Measurements from ENCODE around the gene NFYC. TPM values are rescaled to one million over a fixed set of nuclear protein-coding genes. Genes with fewer than 3 reads are reported as not detected.

NFYC gene
- total and polyA plus RNA-seq, 7 donors: 38.0 to 53.5 (median 41.8) TPM

DNA sequence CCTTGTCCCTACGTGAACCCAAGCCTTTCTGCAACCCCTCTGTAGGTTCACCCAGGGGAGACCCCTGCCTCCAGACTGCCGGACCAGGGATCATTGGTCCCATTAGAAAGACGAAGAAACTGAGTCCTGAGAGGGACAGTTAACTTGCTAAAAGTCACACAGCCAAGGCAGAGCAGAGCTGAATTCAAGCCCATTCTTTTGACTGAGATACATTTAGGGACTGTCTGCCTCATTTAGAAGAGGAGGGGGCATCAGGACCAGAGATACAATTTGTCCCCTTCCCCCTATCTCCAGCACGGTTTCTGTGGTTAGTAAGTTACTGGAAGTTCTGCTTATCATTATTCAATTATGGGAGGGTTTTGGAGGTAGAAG, 111.2 kb downstream of the NFYC start:
- intact Hi-C loops (cut with DNase I): no loop called here
- Histone ChIP-seq H3K27ac (peak overlapping the region; percentile 83 to 91 (median 88)), H3K36me3 (no peaks in the 10 kb centered on the region), H3K4me1 (peaks cover 0 to 85% (median 75%) of the 10 kb centered on the region in 4 donors), H3K4me3 (peak overlapping the region in 3 of 4 donors; percentile 45 to 50 (median 48)), H3K9me3 (no peaks in the 10 kb centered on the region), H3K27me3 (no peaks in the 10 kb centered on the region)
- TF ChIP-seq EP300 (IDR thresholded peaks at IDR 0.05): no peak
- no peak for TF ChIP-seq POLR2AphosphoS5 (IDR thresholded peaks at IDR 0.05)
- TF ChIP-seq, protein P1, sequence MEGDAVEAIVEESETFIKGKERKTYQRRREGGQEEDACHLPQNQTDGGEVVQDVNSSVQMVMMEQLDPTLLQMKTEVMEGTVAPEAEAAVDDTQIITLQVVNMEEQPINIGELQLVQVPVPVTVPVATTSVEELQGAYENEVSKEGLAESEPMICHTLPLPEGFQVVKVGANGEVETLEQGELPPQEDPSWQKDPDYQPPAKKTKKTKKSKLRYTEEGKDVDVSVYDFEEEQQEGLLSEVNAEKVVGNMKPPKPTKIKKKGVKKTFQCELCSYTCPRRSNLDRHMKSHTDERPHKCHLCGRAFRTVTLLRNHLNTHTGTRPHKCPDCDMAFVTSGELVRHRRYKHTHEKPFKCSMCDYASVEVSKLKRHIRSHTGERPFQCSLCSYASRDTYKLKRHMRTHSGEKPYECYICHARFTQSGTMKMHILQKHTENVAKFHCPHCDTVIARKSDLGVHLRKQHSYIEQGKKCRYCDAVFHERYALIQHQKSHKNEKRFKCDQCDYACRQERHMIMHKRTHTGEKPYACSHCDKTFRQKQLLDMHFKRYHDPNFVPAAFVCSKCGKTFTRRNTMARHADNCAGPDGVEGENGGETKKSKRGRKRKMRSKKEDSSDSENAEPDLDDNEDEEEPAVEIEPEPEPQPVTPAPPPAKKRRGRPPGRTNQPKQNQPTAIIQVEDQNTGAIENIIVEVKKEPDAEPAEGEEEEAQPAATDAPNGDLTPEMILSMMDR (IDR thresholded peaks at IDR 0.05): no peak
- no peak for TF ChIP-seq POLR2A (IDR thresholded peaks at IDR 0.05)
- DNase-seq: no peak
- 40 to 45% methylated on average over 4 of the region's 4 CpGs for WGBS, 2 donors

DNA sequence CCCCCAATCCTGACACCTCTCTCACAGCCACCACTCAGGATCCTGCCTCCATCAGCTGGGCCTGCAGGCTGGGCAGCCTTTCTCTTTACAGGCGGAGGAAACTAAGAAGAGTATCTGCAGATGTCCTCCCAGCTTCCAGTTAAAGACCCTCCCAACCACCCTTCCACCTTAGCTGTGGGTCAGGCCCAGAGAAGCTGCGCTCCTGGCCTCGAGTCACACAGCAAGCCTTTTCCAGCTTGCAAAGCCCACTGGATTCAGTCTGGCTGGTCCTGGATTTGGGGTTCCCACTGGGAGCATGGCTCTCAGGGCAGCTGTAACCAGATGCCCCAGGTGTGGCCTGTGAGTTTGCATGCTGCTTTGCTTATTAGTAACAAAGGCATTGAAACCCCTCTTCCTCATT, 111.9 kb downstream of the NFYC start:
- Histone ChIP-seq H3K4me1 (peaks cover 0 to 85% (median 72%) of the 10 kb centered on the region in 4 donors), H3K4me3 (no peak overlapping the region), H3K27ac (peak overlapping the region; percentile 83 to 91 (median 88)), H3K36me3 (no peaks in the 10 kb centered on the region), H3K27me3 (no peaks in the 10 kb centered on the region), H3K9me3 (no peaks in the 10 kb centered on the region)
- TF ChIP-seq POLR2A (IDR thresholded peaks at IDR 0.05) (no peak), EP300 (IDR thresholded peaks at IDR 0.05) (no peak), POLR2AphosphoS5 (IDR thresholded peaks at IDR 0.05) (no peak)
- TF ChIP-seq, protein P1 (IDR thresholded peaks at IDR 0.05): no peak
- DNase-seq: no peak
- 87 to 92% methylated on average over 3 of the region's 3 CpGs for WGBS, 2 donors
- intact Hi-C loops (cut with DNase I): no loop called here

DNA sequence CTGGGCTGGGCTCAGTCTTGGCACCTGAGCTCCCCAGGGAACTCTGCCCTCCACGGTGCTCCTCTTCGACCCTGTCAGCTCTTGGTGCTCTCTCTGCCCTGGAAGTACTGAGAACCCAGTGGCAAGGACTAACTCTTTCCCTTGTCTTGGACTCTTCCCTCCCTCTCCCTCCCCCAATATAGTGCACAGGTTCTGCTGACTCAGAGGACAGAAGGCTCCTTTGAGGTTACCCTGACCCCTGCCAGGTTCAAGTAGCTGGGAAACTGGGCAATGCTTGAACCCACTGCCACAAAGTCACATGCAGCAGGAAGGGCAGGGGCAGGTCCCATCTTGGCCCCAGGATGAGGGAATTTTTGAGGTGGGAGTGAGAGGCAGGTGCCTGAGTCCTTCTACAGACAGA, 112.4 kb downstream of the NFYC start:
- H3K36me3 ChIP-seq: no peaks in the 10 kb centered on the region
- intact Hi-C loops (cut with DNase I): no loop called here
- peaks cover 0 to 83% (median 69%) of the 10 kb centered on the region in 4 donors for H3K4me1 ChIP-seq
- 43 to 65% methylated on average over 2 of the region's 2 CpGs for WGBS, 2 donors
- TF ChIP-seq POLR2A (IDR thresholded peaks at IDR 0.05) (no peak), POLR2AphosphoS5 (IDR thresholded peaks at IDR 0.05) (no peak), EP300 (IDR thresholded peaks at IDR 0.05) (no peak)
- TF ChIP-seq, protein P1 (IDR thresholded peaks at IDR 0.05): no peak
- H3K27ac ChIP-seq: peak overlapping the region; percentile 59 to 91 (median 87)
- no peak for DNase-seq
- H3K4me3 ChIP-seq: no peak overlapping the region
- H3K27me3 ChIP-seq: no peaks in the 10 kb centered on the region
- no peaks in the 10 kb centered on the region for H3K9me3 ChIP-seq

DNA sequence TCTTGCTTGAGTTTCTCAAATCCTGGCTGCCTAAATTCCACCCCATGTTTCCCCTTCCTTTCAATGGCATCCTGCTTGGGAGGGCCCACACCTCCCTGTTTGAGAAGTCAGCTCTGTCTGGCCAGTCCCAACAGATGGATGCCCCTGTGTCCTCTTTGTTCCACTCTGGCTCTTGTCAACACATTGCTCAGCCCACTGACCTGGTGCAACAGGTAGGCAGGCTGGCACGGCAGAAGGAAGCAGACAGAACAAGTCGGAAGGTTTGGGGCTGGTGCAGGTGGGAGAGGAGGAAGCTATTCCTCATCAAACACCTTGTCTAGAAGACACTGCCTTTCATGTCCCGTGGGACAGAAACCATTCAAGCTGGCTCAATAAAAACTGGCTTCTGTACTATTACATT, 114.7 kb downstream of the NFYC start:
- no peak overlapping the region for H3K4me3 ChIP-seq
- no peaks in the 10 kb centered on the region for H3K27me3 ChIP-seq
- intact Hi-C loops (cut with DNase I): no loop called here
- no peak for DNase-seq
- no peaks in the 10 kb centered on the region for H3K9me3 ChIP-seq
- no peaks in the 10 kb centered on the region for H3K36me3 ChIP-seq
- peak overlapping the region; percentile 72 to 91 (median 76) for H3K27ac ChIP-seq
- H3K4me1 ChIP-seq: peaks cover 0 to 60% (median 46%) of the 10 kb centered on the region in 4 donors
- 64 to 77% methylated on average over 3 of the region's 3 CpGs for WGBS, 2 donors
- TF ChIP-seq EP300 (IDR thresholded peaks at IDR 0.05) (no peak), POLR2AphosphoS5 (IDR thresholded peaks at IDR 0.05) (no peak), POLR2A (IDR thresholded peaks at IDR 0.05) (no peak)
- TF ChIP-seq, protein P1 (IDR thresholded peaks at IDR 0.05): no peak

Measured in sigmoid colon (tissue), 7 donors.